ENCODE results near the gene ZDHHC1.

ZDHHC1 gene

DNA sequence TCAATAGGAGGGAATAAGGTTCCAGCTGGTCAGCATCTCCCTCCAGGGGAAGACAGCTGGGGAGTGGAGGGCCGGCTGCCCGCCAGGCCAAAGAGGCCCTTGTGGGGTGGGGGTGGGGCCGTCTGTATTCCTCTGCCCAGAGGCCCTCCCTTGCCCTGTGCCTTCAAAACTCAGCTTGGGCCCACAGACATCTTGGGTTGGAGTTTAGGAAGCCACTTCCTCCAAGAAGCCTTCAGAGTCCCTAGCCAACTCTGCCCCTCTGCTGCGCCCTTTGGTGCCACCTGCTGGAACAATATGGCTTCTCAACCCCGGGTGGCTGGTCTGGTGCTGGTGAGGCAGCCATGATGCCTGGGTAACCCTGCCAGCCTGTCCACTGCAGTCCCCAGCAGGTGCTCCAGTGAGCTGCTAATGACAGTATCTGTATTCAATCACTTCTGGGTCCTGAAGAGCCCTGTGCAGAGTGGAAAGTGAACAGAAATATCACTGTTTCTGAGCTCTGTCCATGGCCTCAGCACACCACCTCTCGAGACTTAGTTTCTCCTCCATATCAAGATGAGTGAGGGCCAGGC lies 31.3 kb upstream of the ZDHHC1 start:
- Histone ChIP-seq H3K36me3 (peaks cover 100% of the 10 kb centered on the region), H3K9me3 (no peaks in the 10 kb centered on the region), H3K4me1 (ENCODE audit: control insufficient read depth in 1 of 2, insufficient read depth in 1 of 2, low read depth in 1 of 2, low read length in 1 of 2) (no peaks in the 10 kb centered on the region), H3K27me3 (no peaks in the 10 kb centered on the region), H3K27ac (no peak overlapping the region), H3K4me3 (ENCODE audit: low read depth in 1 of 2, low read length in 1 of 2) (no peak overlapping the region)
- TF ChIP-seq CTCF (IDR thresholded peaks at IDR 0.05): peak; percentile 42

DNA sequence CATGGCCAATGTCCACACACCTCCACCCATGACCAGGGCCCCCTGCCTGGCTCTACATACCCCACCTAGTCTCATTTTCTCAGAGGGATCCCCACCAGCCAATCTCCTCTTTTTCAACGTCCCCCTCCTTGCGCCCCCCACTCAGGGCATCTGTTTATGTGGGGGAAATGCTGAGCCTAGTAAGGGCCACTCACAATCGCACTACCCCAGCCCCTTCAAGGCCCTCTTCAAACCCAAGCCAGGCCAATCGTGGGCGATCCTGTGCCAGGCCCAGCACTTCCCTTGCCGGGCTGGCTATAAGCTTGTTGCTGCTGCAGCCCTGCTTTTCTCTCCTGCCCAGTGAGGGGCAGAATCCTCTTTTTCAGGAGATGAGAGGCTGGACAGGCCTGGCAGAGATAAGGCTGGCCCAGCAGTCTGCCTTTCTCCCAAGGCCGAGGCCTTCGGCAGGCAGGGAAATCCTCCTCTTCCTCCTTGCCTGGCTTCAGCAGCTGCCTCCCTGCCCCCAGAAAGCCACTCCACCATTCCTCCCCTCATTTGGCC lies 30.8 kb upstream of the ZDHHC1 start:
- H3K27ac ChIP-seq: no peak overlapping the region
- TF ChIP-seq CTCF (IDR thresholded peaks at IDR 0.05): no peak
- H3K9me3 ChIP-seq: no peaks in the 10 kb centered on the region
- H3K4me1 ChIP-seq (ENCODE audit: control insufficient read depth in 1 of 2, insufficient read depth in 1 of 2, low read depth in 1 of 2, low read length in 1 of 2): no peaks in the 10 kb centered on the region
- no peaks in the 10 kb centered on the region for H3K27me3 ChIP-seq
- H3K36me3 ChIP-seq: peaks cover 100% of the 10 kb centered on the region
- H3K4me3 ChIP-seq (ENCODE audit: low read depth in 1 of 2, low read length in 1 of 2): no peak overlapping the region

GRCh38 chr16:67445913-67446907 lies 29.9 kb upstream of the ZDHHC1 start:
- TF ChIP-seq CTCF (IDR thresholded peaks at IDR 0.05): no peak
- no peak overlapping the region for H3K4me3 ChIP-seq (ENCODE audit: low read depth in 1 of 2, low read length in 1 of 2)
- H3K27ac ChIP-seq: no peak overlapping the region
- no peaks in the 10 kb centered on the region for H3K9me3 ChIP-seq
- H3K36me3 ChIP-seq: peaks cover 100% of the 10 kb centered on the region
- H3K4me1 ChIP-seq (ENCODE audit: control insufficient read depth in 1 of 2, insufficient read depth in 1 of 2, low read depth in 1 of 2, low read length in 1 of 2): no peaks in the 10 kb centered on the region
- H3K27me3 ChIP-seq: no peaks in the 10 kb centered on the region

- Histone ChIP-seq H3K27me3 (no peaks in the 10 kb centered on the region), H3K9me3 (no peaks in the 10 kb centered on the region), H3K36me3 (peaks cover 100% of the 10 kb centered on the region), H3K4me1 (ENCODE audit: control insufficient read depth in 1 of 2, insufficient read depth in 1 of 2, low read depth in 1 of 2, low read length in 1 of 2) (no peaks in the 10 kb centered on the region), H3K4me3 (ENCODE audit: low read depth in 1 of 2, low read length in 1 of 2) (no peak overlapping the region), H3K27ac (no peak overlapping the region)
- no peak for TF ChIP-seq CTCF (IDR thresholded peaks at IDR 0.05)
Observed at GRCh38 chr16:67445441-67445912, 29.2 kb upstream of the ZDHHC1 start.

- no peak for TF ChIP-seq CTCF (IDR thresholded peaks at IDR 0.05)
- no peaks in the 10 kb centered on the region for H3K4me1 ChIP-seq (ENCODE audit: control insufficient read depth in 1 of 2, insufficient read depth in 1 of 2, low read depth in 1 of 2, low read length in 1 of 2)
- H3K27me3 ChIP-seq: no peaks in the 10 kb centered on the region
- no peak overlapping the region for H3K27ac ChIP-seq
- peaks cover 100% of the 10 kb centered on the region for H3K36me3 ChIP-seq
- H3K9me3 ChIP-seq: no peaks in the 10 kb centered on the region
- H3K4me3 ChIP-seq (ENCODE audit: low read depth in 1 of 2, low read length in 1 of 2): no peak overlapping the region
Observed at GRCh38 chr16:67445126-67445426, 28.8 kb upstream of the ZDHHC1 start.
